Endothelial cell of umbilical vein (primary cell): ENCODE results near the gene AGR2. TPM values are rescaled to one million over a fixed set of nuclear protein-coding genes. Genes with fewer than 3 reads are reported as not detected.

Source experiments
- BruUV-seq: library from RNA; stranded (reverse); fragments of 400-500 nt; replicated peaks from 2 replicates; lab custom pipeline; 2021; lab: Mats Ljungman, UMichigan
- CTCF ChIA-PET: fragments of 300-600, 350-600 bp; sonication (Branson Sonifier 250); formaldehyde crosslinking; loops from one replicate; lab custom pipeline; 2021; ENCODE audit warnings: antibody characterized with exemption, inconsistent platforms; lab: Charles Lee
- POLR2A ChIA-PET: fragments of 300-600, 350-600 bp; sonication (Branson Sonifier 250); formaldehyde crosslinking; loops from one replicate; lab custom pipeline; 2021; ENCODE audit warnings: antibody characterized with exemption, inconsistent platforms; lab: Charles Lee
- DNase-seq: peaks from one replicate; pipeline ENCODE4 v3.0.0-alpha.2; 2011; ENCODE audit warnings: low read depth, low spot score
- FAIRE-seq: peaks from 2 replicates; lab custom pipeline; 2011; peaks lifted over from hg19 to GRCh38; lab: Jason Lieb, UNC
- H2AFZ ChIP-seq: 2 replicates; pipeline ENCODE4 v1.6.0; 2012; ENCODE audit warnings: low read depth, low read length, control low read depth, inconsistent platforms
- H3K27ac ChIP-seq: 2 replicates; pipeline ENCODE4 v1.5.1; 2011; ENCODE audit warnings: low read depth, mild to moderate bottlenecking, control low read depth, low read length, moderate library complexity; ENCODE audit not compliant: insufficient read depth
- H3K27me3 ChIP-seq, 2 experiments: 2 replicates each; pipeline versions ENCODE4 v1.6.0 to v1.6.1; 2011; ENCODE audit warnings: low read length in 2 of 2, mixed read lengths in 1 of 2; ENCODE audit not compliant: control insufficient read depth in 2 of 2, insufficient read depth in 2 of 2
- H3K36me3 ChIP-seq, 2 experiments: 2 replicates in 1 of 2; 3 replicates in 1 of 2; pipeline ENCODE4 v1.5.1; 2011; ENCODE audit warnings: low read length in 2 of 2, mild to moderate bottlenecking in 1 of 2, moderate library complexity in 1 of 2; ENCODE audit not compliant: control insufficient read depth in 2 of 2, insufficient read depth in 2 of 2; ENCODE audit errors: extremely low read depth in 1 of 2
- H3K4me1 ChIP-seq: 3 replicates; pipeline ENCODE4 v1.5.1; 2011; ENCODE audit warnings: mild to moderate bottlenecking, low read length; ENCODE audit not compliant: control insufficient read depth, insufficient read depth; ENCODE audit errors: extremely low read depth
- H3K4me2 ChIP-seq: 2 replicates; pipeline ENCODE4 v1.6.1; 2011; ENCODE audit warnings: low read length, control low read depth, mixed read lengths; ENCODE audit not compliant: insufficient read depth
- H3K4me3 ChIP-seq, 3 experiments: fragments of 200-600 bp in 1 of 3; sonication (generic), shearing (Covaris generic) in 1 of 3; replicated peaks in 1 of 3; 2 replicates each; pipeline ENCODE4 v1.5.1; 2011 to 2016; ENCODE audit warnings: control low read depth in 3 of 3, low read length in 3 of 3, mild to moderate bottlenecking in 2 of 3, inconsistent platforms in 1 of 3, low read depth in 1 of 3, moderate library complexity in 1 of 3; ENCODE audit not compliant: insufficient read depth in 1 of 3
- H3K79me2 ChIP-seq: 2 replicates; pipeline ENCODE4 v1.6.0; 2012; ENCODE audit warnings: low read length, inconsistent platforms; ENCODE audit not compliant: control insufficient read depth, insufficient read depth
- H3K9ac ChIP-seq: replicated peaks from 2 replicates; pipeline ENCODE3; 2011; ENCODE audit warnings: low read length, control low read depth; ENCODE audit not compliant: insufficient read depth; ENCODE audit errors: extremely low read depth
- H3K9me1 ChIP-seq: replicated peaks from 3 replicates; pipeline ENCODE4 v1.6.0; 2011; ENCODE audit warnings: mild to moderate bottlenecking, low read length; ENCODE audit not compliant: control insufficient read depth, insufficient read depth; ENCODE audit errors: extremely low read depth
- H3K9me3 ChIP-seq: replicated peaks from 2 replicates; pipeline ENCODE4 v1.5.1; 2012; ENCODE audit warnings: low read length, inconsistent platforms; ENCODE audit not compliant: control insufficient read depth, insufficient read depth
- H4K20me1 ChIP-seq: replicated peaks from 2 replicates; pipeline ENCODE3; 2011; ENCODE audit warnings: mild to moderate bottlenecking, low read length; ENCODE audit not compliant: control insufficient read depth, insufficient read depth; ENCODE audit errors: extremely low read depth
- EZH2 ChIP-seq: IDR thresholded peaks from 2 replicates; pipeline ENCODE4 v1.6.1; 2012; ENCODE audit warnings: borderline replicate concordance, low read depth, mild to moderate bottlenecking, moderate library complexity, low read length, inconsistent platforms; ENCODE audit not compliant: severe bottlenecking
- FOS ChIP-seq: IDR thresholded peaks from 2 replicates; pipeline ENCODE4 v1.6.1; 2011; ENCODE audit warnings: mild to moderate bottlenecking, low read length, moderate library complexity, borderline replicate concordance; ENCODE audit not compliant: insufficient read depth
- GATA2 ChIP-seq: IDR thresholded peaks from 2 replicates; pipeline ENCODE4 v1.7.0; 2011; ENCODE audit warnings: low read depth, mild to moderate bottlenecking, moderate library complexity, mixed read lengths, low read length; ENCODE audit not compliant: insufficient read length, insufficient read depth
- JUN ChIP-seq: IDR thresholded peaks from 2 replicates; pipeline ENCODE4 v1.6.1; 2011; ENCODE audit warnings: borderline replicate concordance, low read depth; ENCODE audit not compliant: insufficient read length, insufficient read depth
- MYC ChIP-seq: IDR thresholded peaks from one replicate; pipeline ENCODE4 v1.6.1; 2011; ENCODE audit warnings: mild to moderate bottlenecking, low read depth, low read length
- POLR2A ChIP-seq: IDR thresholded peaks from 2 replicates; pipeline ENCODE4 v1.6.1; 2012; ENCODE audit warnings: low read depth, mild to moderate bottlenecking, control low read depth, low read length
- POLR2AphosphoS5 ChIP-seq: IDR thresholded peaks from 2 replicates; pipeline ENCODE4 v1.6.1; 2012; ENCODE audit warnings: low read depth, mild to moderate bottlenecking, control low read depth, low read length, moderate library complexity; ENCODE audit not compliant: insufficient read depth
- dilution Hi-C: fragments of 300-500 bp; cut with MboI; formaldehyde crosslinking; loops from one replicate; pipeline ENCODE4 v1.15.0; 2019; ENCODE audit warnings: low sequenced_read_pairs; ENCODE audit not compliant: extremely low pct_ligation_motif_present
- intact Hi-C: fragments of 100-400 bp; cut with micrococcal nuclease; formaldehyde crosslinking; loops from one replicate; pipeline ENCODE4 v1.10.0; 2022
- polyA plus RNA-seq, 4 experiments: library from polyadenylated mRNA; depleted of rRNA in 3 of 4; stranded (reverse) in 3 of 4; unstranded in 1 of 4; fragments of >200 nt; gene quantifications; 2 replicates each; pipeline versions ENCODE4 v1.2.1 to v1.2.3, GENCODE V29; 2011 to 2012; ENCODE audit warnings: missing spikeins in 1 of 4
- total RNA-seq: library from RNA; stranded (reverse); gene quantifications from 2 replicates; pipeline ENCODE4 v1.2.3, GENCODE V29; 2021
- TF ChIP-seq, protein P1 (sequence below): IDR thresholded peaks from 2 replicates; pipeline ENCODE4 v1.6.1; 2011; ENCODE audit not compliant: insufficient read depth, insufficient read length
- TF ChIP-seq, protein P2 (sequence below), 2 donors: IDR thresholded peaks; 1 replicate in 1 of 2; 2 replicates in 1 of 2; pipeline ENCODE4 v1.5.1; 2011; ENCODE audit warnings: low read length in 2 of 2, mild to moderate bottlenecking in 2 of 2, moderate library complexity in 2 of 2, control low read depth in 1 of 2, inconsistent platforms in 1 of 2, low read depth in 1 of 2; ENCODE audit not compliant: insufficient read depth in 1 of 2; ENCODE audit errors: extremely low read depth in 1 of 2

AGR2 gene
- total and polyA plus RNA-seq, 2 donors (not counting 3 experiments of a cell fraction or from before 2014, with no cell fraction given): not detected

DNA sequence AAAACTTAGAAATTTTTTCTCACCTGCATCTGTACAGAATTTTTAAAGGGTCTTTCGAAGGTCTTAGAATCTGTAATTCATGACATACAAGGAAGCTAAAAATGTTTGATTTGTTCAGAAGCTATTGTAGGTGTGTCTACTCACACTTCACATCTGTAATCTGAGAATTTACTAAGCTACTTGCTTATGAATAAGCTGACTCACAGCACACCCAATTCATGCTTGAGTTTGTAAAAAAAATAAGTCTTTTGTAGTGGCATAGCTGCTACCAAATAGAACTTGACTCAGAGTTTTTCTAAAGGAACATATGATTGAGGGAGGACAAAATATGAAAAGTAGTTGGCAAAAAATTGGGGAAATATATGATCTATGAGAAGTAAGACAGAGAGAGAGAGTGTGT, 12.7 kb upstream of the AGR2 start:
- Histone ChIP-seq H3K4me2 (no peak overlapping the region), H3K9ac (no peak overlapping the region), H4K20me1 (no peaks in the 10 kb centered on the region), H3K9me3 (no peaks in the 10 kb centered on the region), H2AFZ (no peak overlapping the region), H3K4me3 (no peak overlapping the region), H3K9me1 (no peaks in the 10 kb centered on the region), H3K36me3 (no peaks in the 10 kb centered on the region), H3K79me2 (no peaks in the 10 kb centered on the region), H3K27ac (no peak overlapping the region), H3K4me1 (no peaks in the 10 kb centered on the region), H3K27me3 (no peaks in the 10 kb centered on the region)
- POLR2A ChIA-PET: no interaction called here
- no peak for TF ChIP-seq POLR2AphosphoS5
- TF ChIP-seq POLR2A: no peak
- no peak for TF ChIP-seq GATA2
- no peak for TF ChIP-seq FOS
- no peak for TF ChIP-seq MYC
- TF ChIP-seq, protein P1, sequence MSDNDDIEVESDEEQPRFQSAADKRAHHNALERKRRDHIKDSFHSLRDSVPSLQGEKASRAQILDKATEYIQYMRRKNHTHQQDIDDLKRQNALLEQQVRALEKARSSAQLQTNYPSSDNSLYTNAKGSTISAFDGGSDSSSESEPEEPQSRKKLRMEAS: no peak
- no peak for TF ChIP-seq JUN
- TF ChIP-seq, protein P2, sequence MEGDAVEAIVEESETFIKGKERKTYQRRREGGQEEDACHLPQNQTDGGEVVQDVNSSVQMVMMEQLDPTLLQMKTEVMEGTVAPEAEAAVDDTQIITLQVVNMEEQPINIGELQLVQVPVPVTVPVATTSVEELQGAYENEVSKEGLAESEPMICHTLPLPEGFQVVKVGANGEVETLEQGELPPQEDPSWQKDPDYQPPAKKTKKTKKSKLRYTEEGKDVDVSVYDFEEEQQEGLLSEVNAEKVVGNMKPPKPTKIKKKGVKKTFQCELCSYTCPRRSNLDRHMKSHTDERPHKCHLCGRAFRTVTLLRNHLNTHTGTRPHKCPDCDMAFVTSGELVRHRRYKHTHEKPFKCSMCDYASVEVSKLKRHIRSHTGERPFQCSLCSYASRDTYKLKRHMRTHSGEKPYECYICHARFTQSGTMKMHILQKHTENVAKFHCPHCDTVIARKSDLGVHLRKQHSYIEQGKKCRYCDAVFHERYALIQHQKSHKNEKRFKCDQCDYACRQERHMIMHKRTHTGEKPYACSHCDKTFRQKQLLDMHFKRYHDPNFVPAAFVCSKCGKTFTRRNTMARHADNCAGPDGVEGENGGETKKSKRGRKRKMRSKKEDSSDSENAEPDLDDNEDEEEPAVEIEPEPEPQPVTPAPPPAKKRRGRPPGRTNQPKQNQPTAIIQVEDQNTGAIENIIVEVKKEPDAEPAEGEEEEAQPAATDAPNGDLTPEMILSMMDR (IDR thresholded peaks at IDR 0.05; ENCODE audit: extremely low read depth in 1 of 2, insufficient read depth in 1 of 2, low read depth in 1 of 2, low read length in 2 of 2): no peak
- no peak for TF ChIP-seq EZH2
- no peak for DNase-seq
- BruUV-seq: no TSS peak
- dilution Hi-C loops (no loop called here), intact Hi-C loops (no loop called here)
- no peak for FAIRE-seq
- CTCF ChIA-PET: interaction anchor here (1.6 to 1.7 kb wide), 2 partner anchors 11 to 16 kb away, joined by 7 read pairs; no protein-coding TSS in a partner anchor
